ENCODE data around the gene PIWIL4.

DNA sequence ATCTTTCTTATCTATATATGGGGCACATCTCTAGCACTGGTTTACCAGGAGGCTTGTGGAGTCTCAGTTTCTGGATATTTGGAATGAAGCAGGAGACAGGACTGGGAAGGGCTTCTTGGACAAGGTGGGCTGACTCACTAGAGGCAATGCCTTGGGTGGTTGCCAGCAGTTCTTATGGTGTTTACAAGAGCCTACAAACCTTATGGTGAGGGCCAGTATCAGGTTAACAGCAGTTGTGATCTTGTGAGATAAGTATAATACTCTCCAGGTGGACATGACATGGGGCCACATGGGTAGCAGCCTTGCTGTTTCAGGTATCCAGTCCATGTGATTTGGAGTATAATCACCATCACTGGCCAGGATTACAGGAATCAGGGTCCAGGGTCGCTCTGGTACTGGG lies 13.2 kb upstream of the PIWIL4 start:
- TF ChIP-seq, protein P1, sequence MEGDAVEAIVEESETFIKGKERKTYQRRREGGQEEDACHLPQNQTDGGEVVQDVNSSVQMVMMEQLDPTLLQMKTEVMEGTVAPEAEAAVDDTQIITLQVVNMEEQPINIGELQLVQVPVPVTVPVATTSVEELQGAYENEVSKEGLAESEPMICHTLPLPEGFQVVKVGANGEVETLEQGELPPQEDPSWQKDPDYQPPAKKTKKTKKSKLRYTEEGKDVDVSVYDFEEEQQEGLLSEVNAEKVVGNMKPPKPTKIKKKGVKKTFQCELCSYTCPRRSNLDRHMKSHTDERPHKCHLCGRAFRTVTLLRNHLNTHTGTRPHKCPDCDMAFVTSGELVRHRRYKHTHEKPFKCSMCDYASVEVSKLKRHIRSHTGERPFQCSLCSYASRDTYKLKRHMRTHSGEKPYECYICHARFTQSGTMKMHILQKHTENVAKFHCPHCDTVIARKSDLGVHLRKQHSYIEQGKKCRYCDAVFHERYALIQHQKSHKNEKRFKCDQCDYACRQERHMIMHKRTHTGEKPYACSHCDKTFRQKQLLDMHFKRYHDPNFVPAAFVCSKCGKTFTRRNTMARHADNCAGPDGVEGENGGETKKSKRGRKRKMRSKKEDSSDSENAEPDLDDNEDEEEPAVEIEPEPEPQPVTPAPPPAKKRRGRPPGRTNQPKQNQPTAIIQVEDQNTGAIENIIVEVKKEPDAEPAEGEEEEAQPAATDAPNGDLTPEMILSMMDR (IDR thresholded peaks at IDR 0.05; ENCODE audit: borderline replicate concordance, extremely low read depth, low read length, poor library complexity, severe bottlenecking): no peak
- no peak for TF ChIP-seq EZH2 (IDR thresholded peaks at IDR 0.05; ENCODE audit: borderline replicate concordance, low read depth, low read length, severe bottlenecking)
